GM20000 (cell line): ENCODE measurements around the gene SATB2.

ENCODE experiments used
- DNase-seq: peaks from one replicate; pipeline ENCODE4 v3.0.0; 2012; ENCODE audit warnings: low spot score
- TF ChIP-seq, protein P1 (sequence below): IDR thresholded peaks from 2 replicates; pipeline ENCODE4 v1.5.1; 2012; ENCODE audit warnings: mild to moderate bottlenecking, control low read depth; ENCODE audit errors: extremely low read depth, missing control alignments

The SATB2 gene

GRCh38 chr2:199388728-199389268 is 68.9 kb downstream of the SATB2 start:
- no peak for DNase-seq
- TF ChIP-seq, protein P1, sequence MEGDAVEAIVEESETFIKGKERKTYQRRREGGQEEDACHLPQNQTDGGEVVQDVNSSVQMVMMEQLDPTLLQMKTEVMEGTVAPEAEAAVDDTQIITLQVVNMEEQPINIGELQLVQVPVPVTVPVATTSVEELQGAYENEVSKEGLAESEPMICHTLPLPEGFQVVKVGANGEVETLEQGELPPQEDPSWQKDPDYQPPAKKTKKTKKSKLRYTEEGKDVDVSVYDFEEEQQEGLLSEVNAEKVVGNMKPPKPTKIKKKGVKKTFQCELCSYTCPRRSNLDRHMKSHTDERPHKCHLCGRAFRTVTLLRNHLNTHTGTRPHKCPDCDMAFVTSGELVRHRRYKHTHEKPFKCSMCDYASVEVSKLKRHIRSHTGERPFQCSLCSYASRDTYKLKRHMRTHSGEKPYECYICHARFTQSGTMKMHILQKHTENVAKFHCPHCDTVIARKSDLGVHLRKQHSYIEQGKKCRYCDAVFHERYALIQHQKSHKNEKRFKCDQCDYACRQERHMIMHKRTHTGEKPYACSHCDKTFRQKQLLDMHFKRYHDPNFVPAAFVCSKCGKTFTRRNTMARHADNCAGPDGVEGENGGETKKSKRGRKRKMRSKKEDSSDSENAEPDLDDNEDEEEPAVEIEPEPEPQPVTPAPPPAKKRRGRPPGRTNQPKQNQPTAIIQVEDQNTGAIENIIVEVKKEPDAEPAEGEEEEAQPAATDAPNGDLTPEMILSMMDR = no peak

DNA sequence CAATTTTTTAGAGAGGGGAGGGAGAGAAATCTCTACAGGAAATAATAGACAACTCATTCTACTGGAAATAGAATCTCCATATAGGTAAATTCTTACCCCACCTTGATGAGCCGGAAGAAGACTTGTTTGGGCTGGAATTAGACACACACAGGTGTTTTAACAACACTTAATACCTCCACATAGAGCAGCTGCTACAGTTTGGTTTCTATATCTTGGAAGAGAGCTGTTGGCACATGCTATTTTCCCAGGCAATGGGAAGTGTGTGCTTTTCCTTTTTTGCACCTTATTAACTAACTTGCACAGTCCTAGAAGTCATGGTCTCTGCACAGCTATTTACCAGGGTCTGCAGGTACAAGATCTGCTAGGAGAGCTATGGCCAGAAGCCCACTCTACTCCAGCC is 73.7 kb downstream of the SATB2 start:
- TF ChIP-seq, protein P1 = no peak
- DNase-seq = no peak

DNA sequence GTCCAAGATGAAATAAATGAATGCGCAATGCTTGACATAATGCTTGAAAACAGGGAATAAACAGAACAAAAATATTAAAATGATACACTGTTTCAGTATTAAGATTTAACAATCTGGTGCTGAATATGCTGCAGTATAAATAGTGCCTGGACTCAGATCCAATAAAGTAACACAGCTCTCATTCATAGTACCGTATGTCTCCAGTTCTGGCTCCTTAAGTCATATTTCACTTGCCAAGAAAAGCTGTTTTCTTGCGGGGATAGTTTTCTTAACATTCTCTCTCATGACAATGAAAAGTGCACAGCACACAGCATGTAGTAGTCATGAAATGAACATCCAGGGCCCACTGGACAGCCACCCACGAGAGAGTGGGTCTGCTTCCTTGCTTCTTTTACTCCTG is 74.7 kb downstream of the SATB2 start:
- TF ChIP-seq, protein P1 = no peak
- DNase-seq = no peak

- no peak for DNase-seq
- TF ChIP-seq, protein P1 = no peak
Observed at GRCh38 chr2:199382091-199382490, 75.6 kb downstream of the SATB2 start.

DNA sequence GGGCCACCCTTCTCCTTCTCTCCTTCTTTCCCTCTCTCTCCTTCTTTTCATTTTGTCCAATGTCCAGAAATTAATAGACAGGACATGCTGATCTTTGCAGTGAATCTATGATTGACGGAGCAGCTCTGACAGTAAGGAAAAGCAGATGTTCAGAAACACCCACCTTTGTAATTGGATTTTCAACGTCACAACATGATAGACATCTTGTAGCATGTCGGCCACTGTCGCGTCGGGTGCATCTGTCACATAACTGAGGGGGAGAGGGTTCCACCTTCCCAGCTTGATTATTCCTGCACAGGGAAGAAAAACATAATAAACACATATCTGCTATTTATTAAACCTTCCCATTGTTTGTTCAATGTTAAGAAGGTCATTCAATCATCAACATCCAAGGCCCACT is 76.2 kb downstream of the SATB2 start:
- TF ChIP-seq, protein P1 = no peak
- DNase-seq = no peak

DNA sequence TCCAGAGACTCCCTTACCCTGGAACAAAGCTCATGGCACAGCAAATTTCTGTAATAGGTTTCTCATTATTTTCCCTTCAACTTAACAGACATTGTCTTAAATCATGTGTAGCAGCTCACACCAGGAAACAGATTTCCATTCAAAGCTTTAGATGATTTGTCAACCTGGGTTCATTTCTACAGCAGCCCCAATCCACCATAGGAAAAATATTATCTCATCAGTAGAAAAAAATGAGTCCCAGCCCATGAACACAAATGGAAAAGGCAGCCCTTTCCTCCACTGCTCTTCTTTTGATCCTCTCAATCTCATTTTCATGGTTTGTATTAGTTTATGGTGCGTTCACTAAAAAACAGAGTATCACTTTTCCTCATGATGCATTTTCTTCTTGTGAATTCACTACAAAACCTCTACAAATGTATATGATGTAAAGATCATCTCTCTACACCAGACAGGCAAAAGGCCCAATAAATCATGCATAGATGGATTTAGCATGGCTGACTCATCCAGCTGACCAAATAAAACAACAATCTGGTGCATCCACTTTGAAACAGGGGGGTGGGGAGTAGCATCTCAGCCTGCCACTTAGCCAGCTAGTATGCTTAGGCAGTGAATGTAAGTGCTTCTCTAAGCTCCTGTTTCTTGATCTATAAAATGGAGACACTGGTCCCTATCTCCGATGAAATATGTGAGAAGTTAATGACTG is 78.6 kb downstream of the SATB2 start:
- TF ChIP-seq, protein P1 = no peak
- no peak for DNase-seq

GRCh38 chr2:199370150-199370780 is 87.5 kb downstream of the SATB2 start:
- DNase-seq = no peak
- TF ChIP-seq, protein P1 = no peak
